Measurements from ENCODE around the gene PRDM16. TPM values are rescaled to one million over a fixed set of nuclear protein-coding genes. Genes with fewer than 3 reads are reported as not detected.

The PRDM16 gene
- total RNA-seq, 1 experiment from 2014 or later = 6.1 TPM

- Histone ChIP-seq H2AFZ (ENCODE audit: low read depth, low read length, poor library complexity, severe bottlenecking) (no peak within 1 kb of the TSS), H3K9me3 (ENCODE audit: control insufficient read depth in 1 of 2, insufficient read depth in 1 of 2, low read depth in 1 of 2, low read length in 2 of 2) (no peaks in the 10 kb centered on the region), H3K4me2 (ENCODE audit: low read length) (no peak within 1 kb of the TSS), H3K27ac (ENCODE audit: low read depth, low read length) (no peak within 1 kb of the TSS), H3K79me2 (ENCODE audit: insufficient read depth, low read length) (no peaks in the 10 kb centered on the region), H3K4me1 (ENCODE audit: control insufficient read depth in 1 of 2, insufficient read depth in 2 of 2, low read length in 2 of 2) (no peaks in the 10 kb centered on the region), H3K9me2 (ENCODE audit: insufficient read depth) (no peaks in the 10 kb centered on the region), H3K36me3 (ENCODE audit: control insufficient read depth in 1 of 2, insufficient read depth in 2 of 2, low read length in 2 of 2) (no peaks in the 10 kb centered on the region), H3K27me3 (ENCODE audit: insufficient read depth, low read length) (peaks cover 4% of the 10 kb centered on the region; the same call in 1 of the 2 replicates), H3K9ac (ENCODE audit: low read length) (no peak within 1 kb of the TSS), H4K20me1 (ENCODE audit: insufficient read depth) (no peaks in the 10 kb centered on the region), H3K4me3 (replicated peaks in 1 of 2; ENCODE audit: low read depth in 1 of 2, low read length in 2 of 2) (no peak within 1 kb of the TSS)
- intact Hi-C loops (cut with micrococcal nuclease) = no loop called here
- DNase-seq (ENCODE audit: low read depth, low spot score) (no peak), ATAC-seq (no peak)
- BruUV-seq (replicated peaks) = no TSS peak
- POLR2A ChIA-PET = no interaction called here
- RAD21 ChIA-PET (ENCODE audit: low non-redundant PET in 1 of 2, low total read pairs in 2 of 2, uncharacterized antibody in 2 of 2, unreplicated experiment in 2 of 2) = no interaction called here
- TF ChIP-seq SIN3A (IDR thresholded peaks at IDR 0.05; ENCODE audit: low read depth) (no peak), JUND (IDR thresholded peaks at IDR 0.05) (no peak), POLR2A (IDR thresholded peaks at IDR 0.05; ENCODE audit: borderline replicate concordance, extremely low read depth, insufficient read depth, insufficient read length) (no peak), CBX3 (IDR thresholded peaks at IDR 0.05; ENCODE audit: low read depth) (no peak), MAX (IDR thresholded peaks at IDR 0.05) (no peak)
- CTCF ChIA-PET = no interaction called here
These were observed 47.8 kb upstream of the PRDM16 start, which contains the start of gene ACTRT2 for GRCh38 chr1:3021233-3021671. ACTRT2 (plus strand) TSS chr1:3021467; CDS start chr1:3021687, 220 bp downstream.

- POLR2A ChIA-PET = no interaction called here
- Histone ChIP-seq H3K79me2 (ENCODE audit: insufficient read depth, low read length) (no peaks in the 10 kb centered on the region), H2AFZ (ENCODE audit: low read depth, low read length, poor library complexity, severe bottlenecking) (no peak overlapping the region), H3K27me3 (ENCODE audit: insufficient read depth, low read length) (peaks cover 4% of the 10 kb centered on the region; the same call in 1 of the 2 replicates), H3K4me3 (replicated peaks in 1 of 2; ENCODE audit: low read depth in 1 of 2, low read length in 2 of 2) (no peak overlapping the region), H3K27ac (ENCODE audit: low read depth, low read length) (no peak overlapping the region), H3K4me1 (ENCODE audit: control insufficient read depth in 1 of 2, insufficient read depth in 2 of 2, low read length in 2 of 2) (no peaks in the 10 kb centered on the region), H3K4me2 (ENCODE audit: low read length) (no peak overlapping the region), H3K9me2 (ENCODE audit: insufficient read depth) (no peaks in the 10 kb centered on the region), H3K9me3 (ENCODE audit: control insufficient read depth in 1 of 2, insufficient read depth in 1 of 2, low read depth in 1 of 2, low read length in 2 of 2) (no peaks in the 10 kb centered on the region), H3K36me3 (ENCODE audit: control insufficient read depth in 1 of 2, insufficient read depth in 2 of 2, low read length in 2 of 2) (no peaks in the 10 kb centered on the region), H4K20me1 (ENCODE audit: insufficient read depth) (no peaks in the 10 kb centered on the region), H3K9ac (ENCODE audit: low read length) (no peak overlapping the region)
- ATAC-seq = no peak
- intact Hi-C loops (cut with micrococcal nuclease) = no loop called here
- RAD21 ChIA-PET (ENCODE audit: low non-redundant PET in 1 of 2, low total read pairs in 2 of 2, uncharacterized antibody in 2 of 2, unreplicated experiment in 2 of 2) = no interaction called here
- DNase-seq (ENCODE audit: low read depth, low spot score) = no peak
- BruUV-seq (replicated peaks) = no TSS peak
- CTCF ChIA-PET = no interaction called here
- no peak for TF ChIP-seq ZBTB33 (IDR thresholded peaks at IDR 0.05; ENCODE audit: extremely low read depth, insufficient replicate concordance, low read length)
- TF ChIP-seq ELF1 (IDR thresholded peaks at IDR 0.05; ENCODE audit: borderline replicate concordance, low read depth) = no peak
- no peak for TF ChIP-seq RAD21 (IDR thresholded peaks at IDR 0.05; ENCODE audit: low read depth)
- no peak for TF ChIP-seq CEBPB (IDR thresholded peaks at IDR 0.05; ENCODE audit: low read depth)
- no peak for TF ChIP-seq SP1 (IDR thresholded peaks at IDR 0.05; ENCODE audit: low read depth)
- TF ChIP-seq CTCF (IDR thresholded peaks at IDR 0.05 in 2 of 3, conservative IDR thresholded peaks at IDR 0.05 in 1 of 3; ENCODE audit: borderline replicate concordance in 1 of 3, insufficient read depth in 1 of 3, low read depth in 2 of 3, low read length in 2 of 3) = no peak
- no peak for TF ChIP-seq ATF3 (IDR thresholded peaks at IDR 0.05)
- TF ChIP-seq EGR1 (IDR thresholded peaks at IDR 0.05; ENCODE audit: low read depth) = no peak
- no peak for TF ChIP-seq SRF (IDR thresholded peaks at IDR 0.05; ENCODE audit: low read depth)
- no peak for TF ChIP-seq FOSL1 (IDR thresholded peaks at IDR 0.05; ENCODE audit: low read depth)
- TF ChIP-seq POLR2AphosphoS5 (IDR thresholded peaks at IDR 0.05; ENCODE audit: low read depth, low read length) = no peak
- no peak for TF ChIP-seq ZNF274 (IDR thresholded peaks at IDR 0.05; ENCODE audit: low read depth, low read length)
- TF ChIP-seq TCF7L2 (IDR thresholded peaks at IDR 0.05; ENCODE audit: borderline replicate concordance, extremely low read depth, insufficient read depth, insufficient read length) = no peak
- TF ChIP-seq EZH2 (IDR thresholded peaks at IDR 0.05) = no peak
These were observed 47.1 kb upstream of the PRDM16 start for GRCh38 chr1:3021801-3022401.
